Measurements from ENCODE around the gene NUBPL.

GRCh38 chr14:31582286-31582691, 21.1 kb downstream of the NUBPL start:
- no peak for TF ChIP-seq GATA2 (IDR thresholded peaks at IDR 0.05; ENCODE audit: low read depth, low read length)
- no peak for TF ChIP-seq GATA3 (IDR thresholded peaks at IDR 0.05; ENCODE audit: low read depth, low read length)

Data from SH-SY5Y (cell line).